Measurements from ENCODE around the gene GASK1B. TPM values are rescaled to one million over a fixed set of nuclear protein-coding genes. Genes with fewer than 3 reads are reported as not detected.

The GASK1B gene
- total and polyA plus RNA-seq, 9 donors: 60.8 to 170 (median 115) TPM

DNA sequence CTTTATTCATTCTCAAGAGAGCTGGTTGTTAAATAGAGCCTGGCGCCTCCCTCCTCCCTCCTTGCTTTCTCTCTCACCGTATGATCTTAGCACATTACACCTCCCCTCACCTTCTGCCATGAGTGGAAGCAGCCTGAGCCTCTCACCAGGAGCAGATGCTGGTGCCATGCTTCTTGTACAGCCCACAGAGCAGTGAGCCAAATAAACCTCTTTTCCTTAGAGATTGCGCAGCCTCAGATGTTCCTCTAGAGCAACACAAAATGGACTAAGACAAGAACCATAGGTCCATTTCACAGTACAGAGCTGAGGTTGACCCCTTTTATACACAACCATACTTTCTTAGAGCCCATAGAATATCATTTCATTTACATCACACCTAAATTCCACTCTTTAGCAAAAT, 27.4 kb upstream of the GASK1B start:
- no peak for DNase-seq
- no peaks in the 10 kb centered on the region for H3K9me3 ChIP-seq
- intact Hi-C loops (cut with DNase I): no loop called here
- H3K4me1 ChIP-seq (ENCODE audit: insufficient read depth): no peaks in the 10 kb centered on the region
- H3K27ac ChIP-seq: no peak overlapping the region
- no peaks in the 10 kb centered on the region for H3K27me3 ChIP-seq
- H3K36me3 ChIP-seq: no peaks in the 10 kb centered on the region
- 92 to 94% (median 93%) methylated on average over 3 of the region's 3 CpGs for WGBS, 3 donors
- TF ChIP-seq POLR2A (IDR thresholded peaks at IDR 0.05) (no peak), EP300 (IDR thresholded peaks at IDR 0.05) (no peak)
- TF ChIP-seq, protein P1, sequence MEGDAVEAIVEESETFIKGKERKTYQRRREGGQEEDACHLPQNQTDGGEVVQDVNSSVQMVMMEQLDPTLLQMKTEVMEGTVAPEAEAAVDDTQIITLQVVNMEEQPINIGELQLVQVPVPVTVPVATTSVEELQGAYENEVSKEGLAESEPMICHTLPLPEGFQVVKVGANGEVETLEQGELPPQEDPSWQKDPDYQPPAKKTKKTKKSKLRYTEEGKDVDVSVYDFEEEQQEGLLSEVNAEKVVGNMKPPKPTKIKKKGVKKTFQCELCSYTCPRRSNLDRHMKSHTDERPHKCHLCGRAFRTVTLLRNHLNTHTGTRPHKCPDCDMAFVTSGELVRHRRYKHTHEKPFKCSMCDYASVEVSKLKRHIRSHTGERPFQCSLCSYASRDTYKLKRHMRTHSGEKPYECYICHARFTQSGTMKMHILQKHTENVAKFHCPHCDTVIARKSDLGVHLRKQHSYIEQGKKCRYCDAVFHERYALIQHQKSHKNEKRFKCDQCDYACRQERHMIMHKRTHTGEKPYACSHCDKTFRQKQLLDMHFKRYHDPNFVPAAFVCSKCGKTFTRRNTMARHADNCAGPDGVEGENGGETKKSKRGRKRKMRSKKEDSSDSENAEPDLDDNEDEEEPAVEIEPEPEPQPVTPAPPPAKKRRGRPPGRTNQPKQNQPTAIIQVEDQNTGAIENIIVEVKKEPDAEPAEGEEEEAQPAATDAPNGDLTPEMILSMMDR (IDR thresholded peaks at IDR 0.05): no peak
- no peak overlapping the region for H3K4me3 ChIP-seq

DNA sequence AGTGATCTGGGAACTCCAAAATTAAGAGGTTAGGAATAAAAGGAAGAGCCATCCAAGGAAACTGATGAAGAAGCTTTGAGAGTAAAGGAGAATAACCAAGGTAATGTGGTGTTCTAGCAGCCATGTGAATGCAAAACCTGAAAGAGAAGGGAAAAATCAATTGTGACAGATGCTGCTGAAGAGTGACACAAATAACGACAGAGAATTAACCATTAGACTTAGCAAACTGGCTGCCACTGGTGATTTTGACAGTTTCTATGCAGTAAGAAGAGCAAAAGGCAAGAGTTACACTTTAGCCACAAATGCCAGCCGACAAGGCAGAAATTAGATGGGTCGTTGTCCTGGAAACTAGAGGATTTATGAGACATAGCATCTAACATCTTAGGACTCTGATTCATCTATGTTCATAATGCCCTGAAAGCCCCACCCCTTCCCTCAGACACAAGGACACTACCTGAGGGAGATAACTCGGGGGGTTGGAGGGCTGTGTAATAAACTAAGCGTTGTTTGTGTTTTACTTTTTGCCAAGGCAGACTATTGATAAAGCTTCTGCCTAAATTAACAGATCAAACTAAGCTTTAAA, 24.5 kb upstream of the GASK1B start:
- Histone ChIP-seq H3K36me3 (no peaks in the 10 kb centered on the region), H3K4me3 (no peak overlapping the region), H3K27ac (no peak overlapping the region), H3K4me1 (ENCODE audit: insufficient read depth) (peaks cover 3% of the 10 kb centered on the region), H3K27me3 (no peaks in the 10 kb centered on the region), H3K9me3 (no peaks in the 10 kb centered on the region)
- DNase-seq: no peak
- intact Hi-C loops (cut with DNase I): no loop called here
- 83 to 89% (median 85%) methylated on average over 5 of the region's 5 CpGs for WGBS, 3 donors
- TF ChIP-seq POLR2A (IDR thresholded peaks at IDR 0.05) (no peak), EP300 (IDR thresholded peaks at IDR 0.05) (no peak)
- TF ChIP-seq, protein P1 (IDR thresholded peaks at IDR 0.05): no peak

DNA sequence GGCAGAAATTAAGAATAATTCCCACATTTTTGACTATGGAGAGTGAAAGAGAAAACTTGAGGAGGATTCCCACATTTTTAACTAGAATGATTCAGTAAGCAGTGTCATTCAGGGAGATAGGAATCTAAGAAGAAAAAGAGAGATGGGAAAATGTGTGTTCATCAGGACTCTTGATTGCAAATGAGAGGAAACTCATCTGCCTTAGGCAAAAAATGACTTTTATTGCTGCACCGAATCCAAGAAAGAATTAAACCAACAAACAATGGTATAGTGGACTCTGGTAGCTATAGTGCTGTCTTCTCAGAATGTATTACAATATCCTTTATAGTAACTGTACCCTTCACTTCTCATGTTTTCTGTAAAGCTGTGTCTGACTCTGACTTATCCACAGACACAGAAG, 22.5 kb upstream of the GASK1B start:
- TF ChIP-seq, protein P1 (IDR thresholded peaks at IDR 0.05): no peak
- no peak for TF ChIP-seq POLR2A (IDR thresholded peaks at IDR 0.05)
- no peak for TF ChIP-seq EP300 (IDR thresholded peaks at IDR 0.05)
- no peak overlapping the region for H3K4me3 ChIP-seq
- no peaks in the 10 kb centered on the region for H3K9me3 ChIP-seq
- no peak for DNase-seq
- WGBS, 3 donors: 89 to 100% (median 90%) methylated on average over 1 of the region's 1 CpG
- H3K4me1 ChIP-seq (ENCODE audit: insufficient read depth): peaks cover 3% of the 10 kb centered on the region
- H3K27me3 ChIP-seq: no peaks in the 10 kb centered on the region
- no peaks in the 10 kb centered on the region for H3K36me3 ChIP-seq
- intact Hi-C loops (cut with DNase I): no loop called here
- no peak overlapping the region for H3K27ac ChIP-seq

DNA sequence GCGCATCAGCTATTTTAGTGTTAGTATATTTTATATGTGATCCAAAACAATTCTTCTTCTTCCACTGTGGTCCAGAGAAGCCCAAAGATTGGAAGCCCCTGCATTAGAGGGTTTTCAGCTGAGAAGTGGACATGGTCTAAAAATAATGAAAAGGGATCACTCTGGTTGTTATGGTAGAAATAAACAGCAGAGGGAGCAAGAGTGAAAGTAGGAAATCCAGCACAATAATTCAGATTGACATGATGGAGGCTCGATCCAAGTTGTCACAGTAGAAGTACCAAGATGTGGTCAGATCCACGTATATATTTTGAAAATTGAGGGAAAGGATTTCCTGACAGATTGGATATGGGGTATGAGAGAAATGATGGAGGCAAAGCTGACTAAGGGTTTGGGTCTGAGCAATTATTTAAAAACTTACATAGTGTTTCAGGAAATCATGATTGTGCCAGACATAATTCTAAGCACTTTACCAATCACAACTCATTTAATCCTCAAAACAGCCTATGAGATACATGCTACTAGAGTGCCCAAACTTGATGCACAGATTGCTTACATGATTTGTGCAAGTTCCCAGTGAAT, 20.4 kb upstream of the GASK1B start:
- intact Hi-C loops (cut with DNase I): no loop called here
- TF ChIP-seq POLR2A (IDR thresholded peaks at IDR 0.05) (no peak), EP300 (IDR thresholded peaks at IDR 0.05) (no peak)
- TF ChIP-seq, protein P1 (IDR thresholded peaks at IDR 0.05): peak in 1 of 3 donors; percentile 31

More for the DNA sequence above, 20.4 kb upstream of the GASK1B start:
- Histone ChIP-seq H3K27me3 (no peaks in the 10 kb centered on the region), H3K9me3 (no peaks in the 10 kb centered on the region), H3K4me1 (ENCODE audit: insufficient read depth) (peaks cover 3% of the 10 kb centered on the region), H3K4me3 (no peak overlapping the region), H3K27ac (no peak overlapping the region), H3K36me3 (no peaks in the 10 kb centered on the region)
- no peak for DNase-seq
- whole genome bisulfite sequencing, 3 donors: 55 to 60% (median 56%) methylated on average over 3 of the region's 3 CpGs

Measured in ovary (tissue), 9 donors.